GM19025 (cell line): ENCODE data around the gene C14orf180.
"Not testable (repeated sequence)": the region's sequence is repeated elsewhere in the genome, so short reads cannot be mapped to it uniquely, and the experiment has no call there.

Experiments used
- ATAC-seq: cut with Tn5 transposase; IDR thresholded peaks from one replicate; pipeline ENCODE4 v1.9.1; 2021; ENCODE audit warnings: mild to moderate bottlenecking, low read depth, moderate library complexity; ENCODE audit not compliant: unreplicated experiment

C14orf180 gene

DNA sequence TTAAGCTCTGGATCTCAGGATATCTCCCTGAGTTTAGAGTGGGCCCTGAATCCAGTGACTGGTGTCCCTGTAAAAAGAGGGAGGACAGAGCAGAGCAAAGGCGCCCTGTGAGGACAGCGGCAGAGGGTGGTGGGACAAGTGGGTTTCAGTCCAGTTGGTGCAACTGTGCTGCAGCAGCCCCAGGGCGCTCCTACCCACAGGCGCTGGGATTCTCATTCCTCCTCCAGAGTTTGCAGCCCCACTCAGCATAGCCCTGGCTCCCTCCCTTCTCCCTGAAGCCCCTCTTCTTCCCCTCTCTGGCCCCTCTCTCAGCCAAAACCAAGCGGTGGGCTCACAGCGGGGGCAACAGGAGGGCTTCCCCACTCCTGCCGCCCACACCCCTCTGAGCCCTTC is 23.4 kb downstream of the C14orf180 start:
- ATAC-seq, result no peak

DNA sequence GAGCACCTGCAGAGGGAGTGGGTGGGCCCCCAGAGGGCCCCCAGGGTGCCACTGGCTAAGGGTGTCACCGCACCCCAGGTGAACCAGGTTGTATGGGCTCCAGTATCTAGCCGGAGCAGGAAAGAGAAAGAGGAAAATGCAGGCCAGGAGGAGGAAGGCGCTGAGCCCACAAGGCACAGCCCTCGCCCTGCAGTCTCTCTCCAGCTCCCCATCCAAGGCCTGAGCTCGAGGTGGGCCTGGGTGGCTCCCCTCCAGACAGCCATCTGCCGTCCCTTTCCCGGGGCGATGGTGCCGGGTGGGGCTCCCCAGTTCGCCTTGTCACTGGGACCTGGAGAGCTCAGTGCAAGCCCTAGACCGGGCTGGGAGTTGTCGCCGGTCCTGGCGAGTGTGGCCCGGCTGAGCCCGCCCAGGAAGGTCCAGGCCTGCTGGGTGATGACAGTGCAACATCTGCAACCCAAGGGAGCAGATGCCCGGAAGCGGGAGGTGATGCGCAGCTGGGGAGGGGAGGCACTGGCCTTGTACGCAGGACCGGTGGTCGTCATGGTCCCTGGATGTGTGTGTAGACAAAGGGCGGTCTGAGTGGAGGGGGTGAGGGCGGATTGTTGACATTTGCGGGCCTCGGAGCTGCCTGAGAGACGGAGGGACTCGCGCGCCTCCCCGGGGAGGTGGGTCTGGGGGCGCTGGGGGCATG is 24.3 kb downstream of the C14orf180 start:
- no peak for ATAC-seq

DNA sequence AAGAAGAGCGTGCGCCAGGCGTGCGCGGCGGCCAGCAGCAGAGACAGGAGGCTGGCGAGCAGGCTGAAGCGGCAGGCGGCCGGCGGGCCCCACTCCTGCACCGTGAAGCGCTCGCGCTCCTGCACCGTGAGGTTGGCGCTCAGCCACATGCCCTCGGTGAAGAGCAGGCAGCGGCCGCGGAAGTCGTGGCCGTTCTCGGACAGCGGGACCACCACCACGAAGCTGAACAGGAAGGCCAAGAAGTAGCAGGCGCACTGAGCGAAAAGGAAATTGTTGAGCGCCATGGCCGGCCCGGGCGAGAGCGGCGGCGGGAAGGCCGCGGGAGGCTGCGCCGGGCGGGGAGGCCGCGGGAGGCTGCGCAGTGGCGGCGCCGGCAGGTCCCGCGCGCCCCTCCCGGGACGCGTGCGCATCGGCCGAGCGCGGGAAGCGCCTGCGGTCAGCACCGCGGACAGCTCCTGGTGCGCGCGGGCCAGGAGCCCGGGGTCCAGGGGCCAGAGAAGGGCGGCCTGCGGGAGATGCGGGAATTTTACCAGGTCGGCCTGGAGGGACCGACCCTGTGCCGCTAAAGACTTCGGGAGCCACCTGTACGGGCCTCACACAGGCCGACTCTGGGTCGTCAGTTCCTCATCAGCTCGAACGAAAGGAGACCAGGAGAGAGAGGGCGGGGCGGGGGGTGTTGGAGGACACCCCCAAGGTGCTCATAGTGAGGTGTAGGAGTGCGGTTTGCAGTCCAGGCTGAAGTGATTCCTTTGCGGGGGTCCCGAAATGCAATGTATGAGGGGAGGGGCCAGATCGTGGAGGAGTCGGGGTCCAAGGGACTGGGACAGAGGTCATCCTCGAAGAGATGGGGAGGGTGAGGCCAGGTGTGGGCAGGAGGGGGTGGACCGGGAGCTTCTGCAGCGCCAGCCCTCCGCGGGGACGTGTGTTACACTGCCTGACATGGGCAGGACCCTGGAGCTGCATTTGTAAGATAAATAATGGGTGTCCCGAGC is 25.2 kb downstream of the C14orf180 start, which contains the start of gene TMEM179:
TSS of gene TMEM179 (minus strand) at position 315 of the 992 bp plus-strand sequence. CDS start at position 284, 31 bp downstream.
- ATAC-seq, result no peak

DNA sequence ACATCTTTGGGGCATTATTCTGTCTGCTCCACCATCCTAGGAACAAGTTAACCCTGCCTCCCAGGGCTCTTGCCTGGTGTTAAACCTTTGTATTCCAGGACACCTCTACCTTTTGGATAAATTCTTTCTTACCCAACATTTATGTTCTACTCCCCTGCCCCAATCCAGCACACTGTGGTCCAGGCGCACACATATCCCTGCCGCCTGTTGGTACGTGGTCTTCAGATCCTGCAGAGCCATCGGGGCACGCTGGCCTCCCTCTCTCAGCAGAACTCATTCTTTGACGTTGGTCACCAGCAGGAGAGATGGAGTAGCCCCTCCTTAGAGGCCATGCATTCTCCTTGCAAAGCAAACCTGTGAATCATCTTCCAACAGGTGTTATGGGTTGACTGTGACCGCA is 30.1 kb downstream of the C14orf180 start:
- ATAC-seq, result no peak

DNA sequence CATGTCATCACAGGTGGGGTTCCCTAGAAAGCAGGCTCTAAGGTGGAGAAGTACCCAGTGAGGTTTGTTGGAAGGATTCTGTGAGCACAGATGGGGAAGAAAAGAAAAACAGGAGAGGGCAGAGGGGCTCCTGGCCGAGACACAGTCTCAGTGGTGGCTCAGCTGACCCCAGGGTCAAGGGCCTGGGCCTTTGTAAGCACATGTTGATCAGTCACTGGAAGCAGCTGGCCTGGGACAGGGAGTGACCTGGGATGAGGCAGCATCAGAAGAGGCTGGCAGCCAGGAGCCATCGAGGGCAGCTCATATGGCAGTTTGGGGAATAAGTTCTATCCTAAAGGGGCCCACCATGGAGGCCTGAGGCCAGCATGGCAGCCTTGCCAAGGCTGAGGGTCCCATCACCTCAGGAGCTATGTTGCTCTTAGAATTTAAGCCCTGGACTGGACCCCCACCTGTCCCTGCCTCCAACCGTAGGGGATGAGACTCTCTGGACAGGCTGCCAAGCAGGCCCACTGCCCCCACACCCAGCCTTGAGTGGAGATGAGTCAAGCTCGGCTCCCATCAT is 31.3 kb downstream of the C14orf180 start:
- ATAC-seq, result no peak

DNA sequence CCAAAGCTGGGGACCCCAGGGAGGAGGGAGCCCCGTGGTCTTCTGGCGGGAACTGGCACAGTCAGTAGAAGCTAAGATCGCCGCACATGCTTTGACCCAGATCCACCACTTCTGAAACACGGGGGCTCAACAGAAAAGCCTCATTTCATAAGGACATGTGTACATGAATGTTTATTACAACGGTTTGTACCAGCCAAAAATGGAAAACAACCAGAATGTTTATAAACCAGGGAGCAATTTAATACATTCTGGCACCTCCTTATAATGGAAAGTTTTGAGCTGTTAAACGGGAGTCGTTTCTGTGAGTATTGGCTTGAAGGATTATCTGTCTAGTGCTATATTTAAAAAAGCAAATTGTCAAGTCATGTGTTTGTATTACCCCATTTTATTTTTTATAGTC is 32.3 kb downstream of the C14orf180 start:
- ATAC-seq, result no peak

DNA sequence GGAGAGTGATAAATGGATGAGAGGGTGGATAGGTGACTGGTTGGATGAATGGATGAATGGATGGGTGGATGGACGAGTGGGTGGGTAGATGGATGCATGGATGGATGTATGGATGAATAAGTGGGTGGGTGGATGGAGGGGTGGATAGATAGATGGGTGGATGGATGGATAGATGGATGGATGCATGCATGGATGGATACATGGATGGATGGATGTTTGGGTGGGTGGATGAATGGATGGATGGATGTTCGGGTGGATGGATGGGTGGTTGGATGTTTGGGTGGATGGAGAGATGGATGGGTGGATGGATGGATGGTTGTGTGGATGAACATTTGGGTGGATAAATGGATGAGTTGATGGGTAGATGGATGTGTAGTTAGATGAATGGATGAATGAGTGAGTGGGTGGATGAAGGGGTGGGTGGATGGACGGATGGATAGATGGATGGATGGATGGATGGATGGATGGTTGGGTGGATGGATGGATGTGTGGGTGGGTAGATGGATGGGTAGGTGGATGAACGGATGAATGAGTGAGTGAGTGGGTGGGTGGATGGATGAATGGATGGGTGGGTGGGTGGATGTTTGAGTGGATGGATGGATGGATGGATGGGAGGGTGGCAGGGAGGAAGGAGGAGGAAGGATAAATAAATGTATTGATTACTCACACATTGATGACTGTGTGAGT is 34.7 kb downstream of the C14orf180 start:
- no peak for ATAC-seq

DNA sequence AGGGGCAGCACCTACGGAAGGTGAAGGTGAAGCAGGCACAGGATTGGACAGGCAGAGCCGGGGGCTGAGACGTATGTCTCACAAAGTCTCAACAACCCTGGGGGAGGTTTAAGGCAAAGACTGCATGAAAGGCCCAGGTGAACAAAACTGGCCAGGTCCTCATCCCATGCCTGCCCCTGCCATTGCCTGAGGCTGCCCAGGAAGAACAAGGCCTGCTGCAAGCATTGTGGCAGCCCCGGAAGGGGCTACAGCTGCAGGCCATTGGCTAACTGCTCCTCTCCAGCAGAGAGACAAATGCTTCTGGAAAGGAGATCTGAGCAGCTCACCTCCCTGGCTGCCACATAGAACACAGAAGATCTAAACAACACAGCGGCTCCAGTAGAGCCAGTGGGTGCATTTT is 45.4 kb downstream of the C14orf180 start:
- no peak for ATAC-seq

DNA sequence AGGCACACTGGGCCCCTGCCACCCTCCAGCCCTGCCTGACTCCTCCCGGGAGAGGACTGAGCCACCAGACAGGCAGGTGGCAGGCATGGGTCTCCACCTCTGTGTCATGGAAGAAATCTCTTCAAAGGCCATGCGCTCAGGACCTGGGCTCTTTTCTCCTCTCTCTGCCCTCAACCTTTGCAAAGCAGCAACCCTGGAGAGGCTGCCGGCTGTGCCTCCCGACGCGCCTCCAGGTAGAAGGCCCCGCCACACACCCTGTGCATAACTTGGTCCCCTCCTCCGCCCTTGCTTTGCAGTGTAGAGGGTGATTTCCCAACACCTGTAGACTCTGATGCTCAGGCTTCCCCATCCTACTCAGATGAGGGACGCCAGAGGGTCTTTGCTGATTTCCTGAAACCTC is 53.2 kb downstream of the C14orf180 start:
- ATAC-seq, result no peak

DNA sequence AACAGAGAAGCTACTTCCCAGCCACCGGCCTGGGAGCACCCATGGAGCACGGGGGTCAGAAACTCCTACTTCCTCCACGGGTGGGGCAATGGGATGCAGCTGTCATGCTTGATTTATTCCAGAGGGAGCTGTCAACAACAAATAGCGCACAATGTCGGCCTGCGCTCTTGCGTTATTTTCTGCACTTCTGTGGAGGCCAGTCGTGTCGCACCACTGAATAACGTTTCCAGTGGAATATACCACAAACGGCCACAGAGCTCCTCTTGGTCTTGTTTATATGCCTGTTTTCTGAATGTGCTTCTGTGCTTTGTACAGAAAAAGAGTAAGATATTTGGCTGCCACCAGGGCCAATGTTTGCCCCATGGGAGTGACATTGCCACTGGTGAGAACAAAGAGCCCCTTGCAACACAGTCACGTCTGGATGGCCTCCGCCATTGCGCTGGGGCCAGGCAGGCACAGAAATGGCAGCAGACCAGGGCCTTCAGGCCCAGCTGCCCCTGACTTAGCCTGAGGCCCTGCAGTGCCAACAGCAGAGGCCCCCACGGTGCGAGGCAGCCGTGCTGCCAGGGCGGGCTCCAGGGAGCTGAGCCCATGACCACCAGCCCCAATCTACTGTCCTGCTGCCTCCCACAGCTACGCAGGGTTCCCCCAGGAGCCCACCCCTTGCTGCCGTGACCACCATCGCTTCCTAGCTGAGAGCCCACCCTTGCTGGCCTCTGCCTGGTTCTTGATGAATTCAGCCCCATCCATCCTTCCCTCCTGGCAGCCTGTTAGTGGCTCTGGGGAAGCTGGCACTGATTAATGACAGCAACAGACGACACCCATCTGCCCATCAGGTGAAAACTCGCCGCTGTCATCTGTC is 53.9 kb downstream of the C14orf180 start:
- ATAC-seq, result no peak

DNA sequence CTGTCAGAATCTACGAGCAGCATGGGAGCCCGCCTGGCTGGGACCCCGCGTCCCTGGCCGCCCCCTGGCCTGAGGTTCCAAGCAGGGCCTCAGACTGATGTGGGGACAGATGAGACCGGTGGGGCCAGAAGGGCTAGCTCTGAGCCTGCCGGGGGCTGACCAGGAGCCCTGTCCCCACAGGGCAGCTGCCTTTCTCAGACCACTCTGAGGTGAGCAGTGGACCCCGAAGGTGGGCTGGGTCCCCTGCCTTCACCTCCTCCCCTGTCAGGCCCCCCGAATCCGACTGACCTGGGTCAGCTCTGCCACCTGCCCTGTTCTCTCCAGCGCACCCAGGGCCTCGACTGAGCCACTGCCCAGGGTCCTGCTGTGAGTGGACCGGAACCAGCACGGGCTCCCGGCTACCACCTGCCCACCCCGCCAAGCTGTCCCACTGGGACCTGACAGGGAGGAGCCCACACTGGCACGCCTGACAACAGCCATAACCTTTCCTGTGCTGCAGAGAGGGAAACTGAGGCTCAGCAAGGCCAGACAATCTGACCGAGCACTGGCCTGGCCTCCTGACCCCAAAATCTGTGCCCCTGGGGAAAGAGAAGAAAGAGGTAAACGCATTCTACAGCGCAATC is 54.7 kb downstream of the C14orf180 start:
- ATAC-seq, result no peak

DNA sequence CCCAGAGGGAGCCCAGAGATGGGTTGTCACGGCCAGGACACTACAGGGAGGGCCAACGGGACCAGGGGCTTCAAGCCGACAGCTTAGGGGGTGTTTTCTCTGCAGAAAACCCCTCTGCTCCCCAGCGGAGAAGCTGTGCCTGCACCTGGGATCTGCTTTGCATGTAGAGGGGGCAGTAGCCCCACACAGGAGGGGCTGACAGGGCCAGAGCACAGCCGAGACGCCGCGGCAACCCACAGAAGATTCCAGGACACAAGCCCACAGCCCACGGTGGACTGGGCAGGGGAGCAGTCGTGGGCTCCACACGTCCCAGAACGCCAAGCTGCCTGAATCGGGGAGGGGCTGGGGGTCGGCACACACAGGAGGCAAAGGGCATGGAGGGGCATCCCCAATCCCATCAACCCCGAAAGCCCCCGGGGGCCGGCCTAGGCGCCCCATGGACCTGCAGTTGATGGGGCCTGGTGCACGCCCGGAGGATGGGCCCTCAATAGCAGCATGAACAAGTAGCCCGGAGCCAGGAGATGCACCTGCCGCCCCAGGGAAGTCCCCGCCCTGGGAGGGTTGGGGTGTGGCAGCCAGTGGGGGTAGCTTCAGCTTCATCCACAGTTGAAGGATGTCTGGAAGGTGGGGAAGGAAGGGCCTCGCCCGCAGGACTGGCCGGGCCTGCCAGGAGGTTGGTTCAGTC is 55.5 kb downstream of the C14orf180 start:
- no peak for ATAC-seq

DNA sequence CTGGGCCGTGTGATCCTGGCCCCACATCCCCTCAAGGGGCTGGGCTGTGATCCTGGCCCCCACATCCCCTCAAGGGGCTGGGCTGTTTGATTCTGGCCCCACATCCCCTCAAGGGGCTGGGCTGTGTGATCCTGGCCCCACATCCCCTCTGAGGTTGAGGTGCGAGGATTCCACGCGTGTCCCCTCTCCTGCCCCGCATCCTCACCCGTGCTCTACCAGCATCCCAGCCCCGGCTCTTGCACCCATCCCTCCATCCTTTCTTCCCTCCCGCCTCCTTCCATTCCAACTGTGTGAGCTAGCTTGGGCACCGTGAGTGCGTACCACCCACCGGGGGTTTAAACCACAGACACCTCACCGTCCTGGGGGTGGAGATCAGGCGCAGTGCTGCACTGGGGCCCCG is 56.2 kb downstream of the C14orf180 start:
- no peak for ATAC-seq

DNA sequence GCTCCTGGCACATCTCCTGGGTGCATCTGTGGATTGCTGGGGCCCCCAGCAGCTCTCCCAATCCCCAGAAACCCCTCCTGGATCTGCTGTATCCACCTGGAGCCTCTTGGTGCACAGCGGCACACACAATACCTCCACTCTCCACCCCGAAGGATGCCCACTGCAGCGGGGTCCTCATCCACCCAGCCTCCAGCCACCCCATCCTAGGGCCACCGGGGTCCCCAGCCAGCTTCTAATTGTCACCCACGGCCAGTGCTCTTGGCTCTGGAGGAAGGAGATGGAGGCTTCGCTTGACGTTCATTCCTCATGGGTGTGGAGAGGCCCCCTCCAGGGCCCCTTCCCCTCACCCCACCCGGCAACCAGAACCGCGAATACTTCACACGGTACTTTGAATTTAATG is 56.6 kb downstream of the C14orf180 start:
- ATAC-seq, result no peak

DNA sequence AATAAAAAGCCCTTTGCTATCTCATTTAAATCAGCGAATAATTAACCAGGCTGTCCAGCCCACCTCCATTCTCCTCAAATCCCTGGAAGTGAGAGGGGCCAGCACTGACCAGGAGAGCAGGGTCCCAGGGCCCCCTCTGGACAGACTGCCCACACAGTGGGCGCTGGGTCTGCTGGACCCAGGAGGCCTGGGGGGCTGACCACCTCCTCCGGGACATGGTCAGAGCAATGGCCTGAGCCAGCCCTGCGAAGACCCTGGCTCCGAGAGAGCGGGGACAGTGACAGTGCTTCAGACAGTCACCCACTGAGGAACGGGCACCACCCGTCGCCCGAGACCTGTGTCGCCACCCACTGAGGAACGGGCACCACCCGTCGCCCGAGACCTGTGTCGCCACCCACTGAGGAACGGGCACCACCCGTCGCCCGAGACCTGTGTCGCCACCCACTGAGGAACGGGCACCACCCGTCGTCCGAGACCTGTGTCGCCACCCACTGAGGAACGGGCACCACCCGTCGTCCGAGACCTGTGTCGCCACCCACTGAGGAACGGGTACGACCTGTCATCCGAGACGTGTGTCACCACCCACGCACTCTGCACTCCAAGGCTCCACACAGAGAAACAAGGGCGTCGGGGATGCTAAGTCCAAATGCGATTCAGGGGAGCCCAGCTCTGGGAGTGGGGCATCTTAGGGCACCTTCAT is 57.4 kb downstream of the C14orf180 start:
- not testable (repeated sequence) for ATAC-seq

DNA sequence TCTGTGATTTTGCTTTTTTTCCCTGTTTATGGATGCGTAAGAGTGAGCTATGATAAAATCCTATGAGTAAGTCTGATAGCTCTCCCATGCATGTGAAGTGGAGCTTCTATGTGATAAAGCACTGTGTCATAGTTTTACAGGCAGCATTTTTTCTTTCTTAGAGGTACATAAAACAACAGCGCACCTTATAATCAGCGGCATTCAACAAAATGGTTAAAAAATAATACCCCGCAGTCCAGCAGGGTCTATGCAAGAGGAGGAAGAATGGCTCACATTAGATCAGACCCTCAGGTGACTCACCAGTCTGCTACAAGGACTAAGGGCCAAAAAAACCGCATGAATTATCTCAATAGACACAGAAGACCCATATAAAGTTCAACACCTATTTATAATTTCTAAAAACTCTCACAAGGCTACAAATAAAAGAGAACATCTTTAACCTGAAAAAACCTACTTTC is 58.0 kb downstream of the C14orf180 start:
- no peak for ATAC-seq

DNA sequence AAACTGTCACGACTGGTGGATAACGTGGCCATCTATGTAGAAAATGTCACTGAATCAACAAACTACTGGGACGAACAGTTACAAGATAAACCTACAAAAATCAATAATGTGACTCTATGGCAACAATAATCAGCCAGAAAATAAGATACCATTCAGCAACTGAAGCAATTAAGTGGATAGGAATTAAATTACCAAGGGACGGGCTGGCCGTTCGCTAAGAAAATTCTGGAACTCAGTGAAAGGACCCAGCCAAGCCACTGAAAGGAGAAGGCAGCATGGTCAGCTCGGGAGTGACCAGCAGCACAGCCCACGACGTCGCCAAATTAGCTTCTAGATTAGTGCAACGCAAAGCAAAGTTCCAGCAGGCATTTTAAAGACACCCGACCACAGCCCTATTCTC is 58.6 kb downstream of the C14orf180 start:
- ATAC-seq, result no peak

DNA sequence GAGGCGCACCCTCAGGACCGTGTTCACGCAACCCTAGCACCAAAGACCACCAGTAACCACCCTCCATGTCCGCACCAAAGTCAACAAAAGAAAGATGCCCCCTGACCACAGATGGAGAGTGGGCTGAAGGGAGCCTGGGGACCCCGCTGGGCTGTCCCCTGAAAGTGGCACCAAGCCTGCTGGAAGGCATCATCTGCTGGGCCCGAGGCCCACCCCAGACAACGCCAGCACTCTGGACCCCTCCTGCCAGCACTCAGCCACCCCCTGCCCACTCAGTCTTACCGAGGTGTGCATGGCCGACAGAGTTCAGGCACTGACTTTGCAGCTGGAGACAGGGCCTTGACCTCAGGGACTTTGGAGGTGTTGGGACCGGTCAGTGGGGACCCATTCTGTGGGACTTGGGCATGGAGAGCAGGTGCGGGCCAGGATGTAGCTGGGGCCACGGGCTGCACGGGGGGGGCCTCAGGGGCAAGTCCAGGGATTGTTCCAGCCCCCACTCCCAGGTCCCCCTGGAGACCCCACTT is 59.4 kb downstream of the C14orf180 start:
- ATAC-seq, result no peak
